HEK293T (cell line): ENCODE data around the gene TEX26.

ENCODE experiments used
- BHLHE40 ChIP-seq: fragments of 450-650 bp; IDR thresholded peaks from 2 replicates; pipeline ENCODE4 v1.6.1; 2016; ENCODE audit warnings: mild to moderate bottlenecking, moderate library complexity, borderline replicate concordance
- SP1 ChIP-seq: fragments of 450-650 bp; IDR thresholded peaks from 2 replicates; pipeline ENCODE4 v1.6.1; 2017
- TARDBP ChIP-seq: fragments of 450-650 bp; IDR thresholded peaks from 2 replicates; pipeline ENCODE4 v1.6.1; 2016

- TF ChIP-seq SP1 (no peak), TARDBP (no peak), BHLHE40 (no peak)
These were observed 21.8 kb upstream of the TEX26 start for GRCh38 chr13:30910676-30911075.
